NCI-H2196 (cell line): Measurements from ENCODE around the gene ARHGAP33.
"Not testable (repeated sequence)": the region's sequence is repeated elsewhere in the genome, so short reads cannot be mapped to it uniquely, and the experiment has no call there.

Source experiments
- DNase-seq: peaks from one replicate; lab custom pipeline; 2025; ENCODE audit not compliant: unreplicated experiment; lab: John Stamatoyannopoulos, UW

The ARHGAP33 gene

DNA sequence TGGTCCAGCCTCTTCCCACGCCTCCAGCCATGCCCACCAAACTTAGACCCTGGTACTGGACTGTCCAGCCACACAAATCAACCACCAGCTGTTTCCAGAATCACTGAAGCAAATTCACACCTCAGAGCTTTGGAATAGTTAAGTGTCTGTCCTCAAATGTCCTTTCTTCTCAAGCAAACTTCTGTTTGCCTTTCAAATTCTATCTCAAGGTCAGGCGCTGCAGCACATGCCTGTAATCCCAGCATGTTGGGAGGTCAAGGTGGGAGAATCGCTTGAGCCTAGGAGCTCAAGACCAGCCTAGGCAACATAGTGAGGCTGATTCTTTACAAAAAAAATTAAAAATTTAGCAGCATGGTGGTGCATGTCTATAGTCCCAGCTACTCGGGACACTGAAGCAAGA is 56.7 kb downstream of the ARHGAP33 start:
- DNase-seq: no peak

DNA sequence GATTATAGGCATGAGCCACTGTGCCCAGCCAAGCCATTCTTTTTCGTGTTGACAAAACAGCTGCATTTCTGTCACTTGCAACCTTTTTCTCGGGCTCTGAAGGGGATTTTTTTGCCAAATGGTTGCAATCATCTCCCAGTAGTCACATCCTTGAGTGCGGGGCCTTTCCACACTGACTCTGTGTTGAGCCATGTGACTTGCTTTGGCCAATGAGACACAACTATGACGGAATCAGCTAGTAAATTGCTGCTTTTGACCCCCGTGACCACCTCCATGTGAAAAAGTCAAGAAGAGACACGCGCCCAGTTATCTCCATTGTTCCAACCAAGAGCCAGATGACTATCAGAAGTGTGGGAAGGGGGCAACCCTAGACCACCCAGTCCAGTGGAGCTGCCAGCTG is 58.6 kb downstream of the ARHGAP33 start:
- DNase-seq: no peak

DNA sequence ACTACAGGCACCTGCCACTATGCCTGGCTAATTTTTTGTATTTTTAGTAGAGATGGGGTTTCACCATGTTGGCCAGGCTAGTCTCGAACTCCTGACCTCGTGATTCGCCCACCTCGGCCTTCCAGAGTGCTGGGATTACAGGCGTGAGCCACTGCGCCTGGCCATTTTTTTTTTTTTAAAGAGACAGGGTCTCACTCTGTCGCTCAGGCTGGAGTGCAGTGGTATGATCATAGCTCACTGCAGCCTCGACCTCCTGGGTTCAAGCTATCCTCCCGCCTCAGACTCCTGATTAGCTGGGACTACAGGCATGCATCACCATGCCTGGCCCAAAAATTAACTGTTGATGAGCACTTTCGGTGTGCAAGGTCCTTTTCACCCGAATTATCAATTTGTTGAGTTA is 60.7 kb downstream of the ARHGAP33 start:
- not testable (repeated sequence) for DNase-seq
